Progenitor cell of endocrine pancreas (in vitro differentiated cells): ENCODE data around the gene STH. TPM values are rescaled to one million over a fixed set of nuclear protein-coding genes. Genes with fewer than 3 reads are reported as not detected.

Experiments
- DNase-seq: peaks from one replicate; pipeline ENCODE4 v3.0.0; 2021; ENCODE audit warnings: low spot score; ENCODE audit not compliant: unreplicated experiment
- H3K27ac Mint-ChIP-seq: 2 replicates; pipeline ENCODE4 v1.8.0; 2021; ENCODE audit warnings: mild to moderate bottlenecking, moderate library complexity, mixed read lengths
- H3K27me3 Mint-ChIP-seq: 2 replicates; pipeline ENCODE4 v1.8.0; 2021; ENCODE audit warnings: mixed read lengths
- H3K36me3 Mint-ChIP-seq: 2 replicates; pipeline ENCODE4 v1.8.0; 2022; ENCODE audit warnings: mixed read lengths; ENCODE audit not compliant: insufficient read depth
- H3K4me1 Mint-ChIP-seq: 2 replicates; pipeline ENCODE4 v1.8.0; 2021; ENCODE audit warnings: low read depth, mixed read lengths
- H3K4me3 Mint-ChIP-seq: 2 replicates; pipeline ENCODE4 v1.8.0; 2021; ENCODE audit warnings: low read depth, mild to moderate bottlenecking, moderate library complexity, mixed read lengths
- H3K9me3 Mint-ChIP-seq: 2 replicates; pipeline ENCODE4 v1.8.0; 2021; ENCODE audit warnings: low read depth, mixed read lengths
- total RNA-seq: library from RNA; stranded (reverse); gene quantifications from 2 replicates; pipeline ENCODE4 v1.2.1, GENCODE V29; 2021
- TF ChIP-seq, protein P1 (sequence below): fragments of 200-600 bp; sonication (generic); IDR thresholded peaks from one replicate; pipeline ENCODE4 v1.5.0; 2021; ENCODE audit warnings: antibody characterized with exemption, mild to moderate bottlenecking; ENCODE audit not compliant: unreplicated experiment

STH gene
- total RNA-seq, 1 donor from 2014 or later: not detected

DNA sequence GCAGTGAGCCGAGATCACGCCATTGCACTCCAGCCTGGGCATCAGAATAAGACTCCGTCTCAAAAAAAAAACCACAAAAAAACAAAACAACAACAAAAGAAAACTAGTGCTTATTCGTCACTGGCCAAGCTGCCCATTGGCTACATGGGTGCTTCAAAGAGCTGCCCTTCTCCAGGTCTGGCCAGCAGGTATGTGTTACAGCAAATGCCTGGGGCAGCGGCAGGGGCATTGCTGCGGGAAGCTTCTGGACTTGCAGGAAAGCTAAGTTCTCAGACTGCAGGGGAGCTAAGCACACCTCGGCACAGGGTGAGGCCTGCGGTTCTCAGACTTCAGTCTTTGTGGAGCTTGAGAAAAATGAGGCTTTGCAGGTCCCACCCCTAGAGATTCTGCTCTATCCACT lies 4.1 kb upstream of the STH start:
- TF ChIP-seq, protein P1, sequence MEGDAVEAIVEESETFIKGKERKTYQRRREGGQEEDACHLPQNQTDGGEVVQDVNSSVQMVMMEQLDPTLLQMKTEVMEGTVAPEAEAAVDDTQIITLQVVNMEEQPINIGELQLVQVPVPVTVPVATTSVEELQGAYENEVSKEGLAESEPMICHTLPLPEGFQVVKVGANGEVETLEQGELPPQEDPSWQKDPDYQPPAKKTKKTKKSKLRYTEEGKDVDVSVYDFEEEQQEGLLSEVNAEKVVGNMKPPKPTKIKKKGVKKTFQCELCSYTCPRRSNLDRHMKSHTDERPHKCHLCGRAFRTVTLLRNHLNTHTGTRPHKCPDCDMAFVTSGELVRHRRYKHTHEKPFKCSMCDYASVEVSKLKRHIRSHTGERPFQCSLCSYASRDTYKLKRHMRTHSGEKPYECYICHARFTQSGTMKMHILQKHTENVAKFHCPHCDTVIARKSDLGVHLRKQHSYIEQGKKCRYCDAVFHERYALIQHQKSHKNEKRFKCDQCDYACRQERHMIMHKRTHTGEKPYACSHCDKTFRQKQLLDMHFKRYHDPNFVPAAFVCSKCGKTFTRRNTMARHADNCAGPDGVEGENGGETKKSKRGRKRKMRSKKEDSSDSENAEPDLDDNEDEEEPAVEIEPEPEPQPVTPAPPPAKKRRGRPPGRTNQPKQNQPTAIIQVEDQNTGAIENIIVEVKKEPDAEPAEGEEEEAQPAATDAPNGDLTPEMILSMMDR: no peak
- Mint-ChIP-seq H3K36me3 (no peaks in the 10 kb centered on the region), H3K4me1 (no peaks in the 10 kb centered on the region), H3K27me3 (peaks cover 3% of the 10 kb centered on the region), H3K9me3 (no peaks in the 10 kb centered on the region), H3K4me3 (no peak overlapping the region), H3K27ac (no peak overlapping the region)
- no peak for DNase-seq

DNA sequence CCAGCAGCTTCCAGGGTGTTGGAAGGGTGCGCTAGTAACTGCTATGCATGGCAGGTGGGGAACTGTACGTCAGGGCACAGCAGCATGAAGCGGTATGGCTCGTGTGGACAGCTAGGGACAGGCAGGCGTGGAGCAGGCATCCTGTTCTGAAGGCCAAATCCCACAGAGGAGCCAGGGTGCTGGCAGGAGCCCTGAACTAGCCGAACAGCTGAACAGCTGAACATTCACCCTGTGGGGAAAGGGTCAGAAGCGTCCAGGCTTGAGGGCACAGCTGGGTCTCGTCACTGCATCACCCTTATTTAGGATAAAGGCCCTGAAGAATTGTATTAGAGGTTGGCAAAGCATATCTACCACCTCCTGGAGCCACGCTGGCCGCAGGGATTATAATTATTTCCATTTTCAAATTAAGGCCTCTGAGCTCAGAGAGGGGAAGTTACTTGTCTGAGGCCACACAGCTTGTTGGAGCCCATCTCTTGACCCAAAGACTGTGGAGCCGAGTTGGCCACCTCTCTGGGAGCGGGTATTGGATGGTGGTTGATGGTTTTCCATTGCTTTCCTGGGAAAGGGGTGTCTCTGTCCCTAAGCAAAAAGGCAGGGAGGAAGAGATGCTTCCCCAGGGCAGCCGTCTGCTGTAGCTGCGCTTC lies 3.3 kb upstream of the STH start:
- DNase-seq: no peak
- TF ChIP-seq, protein P1: no peak
- H3K4me1 Mint-ChIP-seq: no peaks in the 10 kb centered on the region

DNA sequence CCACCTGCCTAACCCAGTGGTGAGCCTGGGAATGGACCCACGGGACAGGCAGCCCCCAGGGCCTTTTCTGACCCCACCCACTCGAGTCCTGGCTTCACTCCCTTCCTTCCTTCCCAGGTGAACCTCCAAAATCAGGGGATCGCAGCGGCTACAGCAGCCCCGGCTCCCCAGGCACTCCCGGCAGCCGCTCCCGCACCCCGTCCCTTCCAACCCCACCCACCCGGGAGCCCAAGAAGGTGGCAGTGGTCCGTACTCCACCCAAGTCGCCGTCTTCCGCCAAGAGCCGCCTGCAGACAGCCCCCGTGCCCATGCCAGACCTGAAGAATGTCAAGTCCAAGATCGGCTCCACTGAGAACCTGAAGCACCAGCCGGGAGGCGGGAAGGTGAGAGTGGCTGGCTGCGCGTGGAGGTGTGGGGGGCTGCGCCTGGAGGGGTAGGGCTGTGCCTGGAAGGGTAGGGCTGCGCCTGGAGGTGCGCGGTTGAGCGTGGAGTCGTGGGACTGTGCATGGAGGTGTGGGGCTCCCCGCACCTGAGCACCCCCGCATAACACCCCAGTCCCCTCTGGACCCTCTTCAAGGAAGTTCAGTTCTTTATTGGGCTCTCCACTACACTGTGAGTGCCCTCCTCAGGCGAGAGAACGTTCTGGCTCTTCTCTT lies 2.6 kb upstream of the STH start:
- no peak overlapping the region for H3K27ac Mint-ChIP-seq
- H3K4me1 Mint-ChIP-seq: no peaks in the 10 kb centered on the region
- H3K27me3 Mint-ChIP-seq: peaks cover 3% of the 10 kb centered on the region
- H3K4me3 Mint-ChIP-seq: no peak overlapping the region
- TF ChIP-seq, protein P1: no peak
- no peak for DNase-seq
- no peaks in the 10 kb centered on the region for H3K9me3 Mint-ChIP-seq
- no peaks in the 10 kb centered on the region for H3K36me3 Mint-ChIP-seq

More for the DNA sequence above, 3.3 kb upstream of the STH start:
- H3K27me3 Mint-ChIP-seq: peaks cover 3% of the 10 kb centered on the region
- no peak overlapping the region for H3K4me3 Mint-ChIP-seq
- no peaks in the 10 kb centered on the region for H3K9me3 Mint-ChIP-seq
- H3K36me3 Mint-ChIP-seq: no peaks in the 10 kb centered on the region
- H3K27ac Mint-ChIP-seq: no peak overlapping the region

DNA sequence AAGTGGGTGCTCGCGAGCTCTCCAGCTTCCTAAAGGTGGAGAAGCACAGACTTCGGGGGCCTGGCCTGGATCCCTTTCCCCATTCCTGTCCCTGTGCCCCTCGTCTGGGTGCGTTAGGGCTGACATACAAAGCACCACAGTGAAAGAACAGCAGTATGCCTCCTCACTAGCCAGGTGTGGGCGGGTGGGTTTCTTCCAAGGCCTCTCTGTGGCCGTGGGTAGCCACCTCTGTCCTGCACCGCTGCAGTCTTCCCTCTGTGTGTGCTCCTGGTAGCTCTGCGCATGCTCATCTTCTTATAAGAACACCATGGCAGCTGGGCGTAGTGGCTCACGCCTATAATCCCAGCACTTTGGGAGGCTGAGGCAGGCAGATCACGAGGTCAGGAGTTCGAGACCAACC lies 1.9 kb upstream of the STH start:
- no peak overlapping the region for H3K27ac Mint-ChIP-seq
- TF ChIP-seq, protein P1: no peak
- peaks cover 3% of the 10 kb centered on the region for H3K27me3 Mint-ChIP-seq
- H3K4me3 Mint-ChIP-seq: no peak overlapping the region
- no peaks in the 10 kb centered on the region for H3K4me1 Mint-ChIP-seq
- H3K9me3 Mint-ChIP-seq: no peaks in the 10 kb centered on the region
- no peaks in the 10 kb centered on the region for H3K36me3 Mint-ChIP-seq
- DNase-seq: no peak

DNA sequence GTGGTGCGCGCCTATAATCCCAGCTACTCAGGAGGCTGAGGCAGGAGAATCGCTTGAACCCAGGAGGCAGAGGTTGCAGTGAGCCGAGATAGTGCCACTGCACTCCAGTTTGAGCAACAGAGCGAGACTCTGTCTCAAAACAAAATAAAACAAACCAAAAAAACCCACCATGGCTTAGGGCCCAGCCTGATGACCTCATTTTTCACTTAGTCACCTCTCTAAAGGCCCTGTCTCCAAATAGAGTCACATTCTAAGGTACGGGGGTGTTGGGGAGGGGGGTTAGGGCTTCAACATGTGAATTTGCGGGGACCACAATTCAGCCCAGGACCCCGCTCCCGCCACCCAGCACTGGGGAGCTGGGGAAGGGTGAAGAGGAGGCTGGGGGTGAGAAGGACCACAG lies 1.4 kb upstream of the STH start:
- Mint-ChIP-seq H3K9me3 (no peaks in the 10 kb centered on the region), H3K36me3 (no peaks in the 10 kb centered on the region), H3K27me3 (peaks cover 3% of the 10 kb centered on the region), H3K27ac (no peak overlapping the region), H3K4me1 (no peaks in the 10 kb centered on the region), H3K4me3 (no peak overlapping the region)
- DNase-seq: no peak
- TF ChIP-seq, protein P1: no peak
